ENCODE measurements around the gene ABCC2.
"Not testable (repeated sequence)": the region's sequence is repeated elsewhere in the genome, so short reads cannot be mapped to it uniquely, and the experiment has no call there.

DNA sequence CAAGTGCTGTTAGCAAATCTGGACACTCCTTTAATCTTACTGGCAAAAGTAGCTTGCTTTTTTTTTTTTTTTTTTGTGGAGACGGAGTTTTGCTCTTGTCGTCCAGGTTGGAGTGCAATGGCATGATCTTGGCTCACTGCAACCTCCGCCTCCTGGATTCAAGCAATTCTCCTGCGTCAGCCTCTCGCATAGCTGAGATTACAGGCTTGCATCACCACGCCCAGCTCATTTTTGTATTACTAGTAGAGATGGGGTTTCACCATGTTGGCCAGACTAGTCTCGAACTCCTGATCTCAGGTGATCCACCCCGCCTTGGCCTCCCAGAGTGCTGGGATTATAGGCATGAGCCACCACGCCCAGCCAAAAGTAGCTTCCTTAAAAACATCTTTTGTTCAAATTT is 112.6 kb downstream of the ABCC2 start:
- TF ChIP-seq RBM34 (IDR thresholded peaks at IDR 0.05; ENCODE audit: borderline replicate concordance, insufficient read depth, low read length); SNRNP70 (optimal IDR thresholded peaks at IDR 0.05; ENCODE audit: low read depth, low read length): not testable (repeated sequence)
- TF ChIP-seq, protein P1, sequence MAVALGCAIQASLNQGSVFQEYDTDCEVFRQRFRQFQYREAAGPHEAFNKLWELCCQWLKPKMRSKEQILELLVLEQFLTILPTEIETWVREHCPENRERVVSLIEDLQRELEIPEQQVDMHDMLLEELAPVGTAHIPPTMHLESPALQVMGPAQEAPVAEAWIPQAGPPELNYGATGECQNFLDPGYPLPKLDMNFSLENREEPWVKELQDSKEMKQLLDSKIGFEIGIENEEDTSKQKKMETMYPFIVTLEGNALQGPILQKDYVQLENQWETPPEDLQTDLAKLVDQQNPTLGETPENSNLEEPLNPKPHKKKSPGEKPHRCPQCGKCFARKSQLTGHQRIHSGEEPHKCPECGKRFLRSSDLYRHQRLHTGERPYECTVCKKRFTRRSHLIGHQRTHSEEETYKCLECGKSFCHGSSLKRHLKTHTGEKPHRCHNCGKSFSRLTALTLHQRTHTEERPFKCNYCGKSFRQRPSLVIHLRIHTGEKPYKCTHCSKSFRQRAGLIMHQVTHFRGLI (CRISPR knock-in tag; IDR thresholded peaks at IDR 0.05): not testable (repeated sequence)
- TF ChIP-seq, protein P2, sequence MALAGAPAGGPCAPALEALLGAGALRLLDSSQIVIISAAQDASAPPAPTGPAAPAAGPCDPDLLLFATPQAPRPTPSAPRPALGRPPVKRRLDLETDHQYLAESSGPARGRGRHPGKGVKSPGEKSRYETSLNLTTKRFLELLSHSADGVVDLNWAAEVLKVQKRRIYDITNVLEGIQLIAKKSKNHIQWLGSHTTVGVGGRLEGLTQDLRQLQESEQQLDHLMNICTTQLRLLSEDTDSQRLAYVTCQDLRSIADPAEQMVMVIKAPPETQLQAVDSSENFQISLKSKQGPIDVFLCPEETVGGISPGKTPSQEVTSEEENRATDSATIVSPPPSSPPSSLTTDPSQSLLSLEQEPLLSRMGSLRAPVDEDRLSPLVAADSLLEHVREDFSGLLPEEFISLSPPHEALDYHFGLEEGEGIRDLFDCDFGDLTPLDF (CRISPR knock-in tag; IDR thresholded peaks at IDR 0.05): not testable (repeated sequence)
